C1 segment of cervical spinal cord (tissue), 14 donors: ENCODE measurements around the gene FRS2.

Source experiments
- DNase-seq, 14 donors: peaks; one replicate each; lab custom pipeline; 2025; lab: John Stamatoyannopoulos, UW

FRS2 gene

GRCh38 chr12:69623970-69624369 lies 153.8 kb downstream of the FRS2 start:
- DNase-seq, result no peak

GRCh38 chr12:69627501-69627900 lies 157.3 kb downstream of the FRS2 start:
- no peak for DNase-seq
